ENCODE measurements around the gene SLC25A11. TPM values are rescaled to one million over a fixed set of nuclear protein-coding genes. Genes with fewer than 3 reads are reported as not detected.

The SLC25A11 gene
- total RNA-seq, 1 experiment from 2014 or later: 40.1 TPM

GRCh38 chr17:4939546-4939795 lies 375 bp downstream of the SLC25A11 start:
- Mint-ChIP-seq H3K27me3 (ENCODE audit: insufficient read depth, unreplicated experiment) (no peaks in the 10 kb centered on the region), H3K27ac (ENCODE audit: unreplicated experiment) (no peak overlapping the region), H3K36me3 (ENCODE audit: insufficient read depth, unreplicated experiment) (peaks cover 22% of the 10 kb centered on the region), H3K4me1 (ENCODE audit: low read depth, unreplicated experiment) (peaks cover 5% of the 10 kb centered on the region), H3K9me3 (ENCODE audit: unreplicated experiment) (no peaks in the 10 kb centered on the region), H3K4me3 (ENCODE audit: unreplicated experiment) (peak overlapping the region; percentile 87)
- no peaks in the 10 kb centered on the region for H3K4me1 ChIP-seq
- intact Hi-C loops (cut with micrococcal nuclease; ENCODE audit: unreplicated experiment): loop anchor here (1.0 kb wide), 1 partner anchor 30 kb away; no protein-coding TSS in a partner anchor
- no peaks in the 10 kb centered on the region for H3K36me3 ChIP-seq (ENCODE audit: control insufficient read depth, insufficient read depth, low read length)
- peak overlapping the region; percentile 73 for H3K4me3 ChIP-seq (ENCODE audit: low read depth, low read length)
- BruUV-seq (replicated peaks): no TSS peak
- no peak for DNase-seq
- ChIA-PET POLR2A (interaction anchor here (0.9 to 2.6 kb wide), 6 partner anchors 13 to 292 kb away, joined by 3 to 54 read pairs (median 7); partner anchors contain the start of genes ENO3, KIF1C and SPAG7), CTCF (interaction anchor here (0.8 to 2.2 kb wide), 3 partner anchors 28 to 43 kb away, joined by 3 to 19 read pairs (median 7); partner anchors contain the start of gene SPAG7)
- TF ChIP-seq, protein P1, sequence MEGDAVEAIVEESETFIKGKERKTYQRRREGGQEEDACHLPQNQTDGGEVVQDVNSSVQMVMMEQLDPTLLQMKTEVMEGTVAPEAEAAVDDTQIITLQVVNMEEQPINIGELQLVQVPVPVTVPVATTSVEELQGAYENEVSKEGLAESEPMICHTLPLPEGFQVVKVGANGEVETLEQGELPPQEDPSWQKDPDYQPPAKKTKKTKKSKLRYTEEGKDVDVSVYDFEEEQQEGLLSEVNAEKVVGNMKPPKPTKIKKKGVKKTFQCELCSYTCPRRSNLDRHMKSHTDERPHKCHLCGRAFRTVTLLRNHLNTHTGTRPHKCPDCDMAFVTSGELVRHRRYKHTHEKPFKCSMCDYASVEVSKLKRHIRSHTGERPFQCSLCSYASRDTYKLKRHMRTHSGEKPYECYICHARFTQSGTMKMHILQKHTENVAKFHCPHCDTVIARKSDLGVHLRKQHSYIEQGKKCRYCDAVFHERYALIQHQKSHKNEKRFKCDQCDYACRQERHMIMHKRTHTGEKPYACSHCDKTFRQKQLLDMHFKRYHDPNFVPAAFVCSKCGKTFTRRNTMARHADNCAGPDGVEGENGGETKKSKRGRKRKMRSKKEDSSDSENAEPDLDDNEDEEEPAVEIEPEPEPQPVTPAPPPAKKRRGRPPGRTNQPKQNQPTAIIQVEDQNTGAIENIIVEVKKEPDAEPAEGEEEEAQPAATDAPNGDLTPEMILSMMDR (IDR thresholded peaks at IDR 0.05; ENCODE audit: insufficient read depth in 1 of 2, low read depth in 1 of 2, low read length in 1 of 2, severe bottlenecking in 1 of 2, unreplicated experiment in 1 of 2): no peak
- no peaks in the 10 kb centered on the region for H3K27me3 ChIP-seq (replicated peaks; ENCODE audit: control insufficient read depth, insufficient read depth, low read length)
- H3K9me3 ChIP-seq: no peaks in the 10 kb centered on the region

- Mint-ChIP-seq H3K4me3 (ENCODE audit: unreplicated experiment) (peak overlapping the region; percentile 87), H3K27ac (ENCODE audit: unreplicated experiment) (no peak overlapping the region), H3K9me3 (ENCODE audit: unreplicated experiment) (no peaks in the 10 kb centered on the region), H3K36me3 (ENCODE audit: insufficient read depth, unreplicated experiment) (peaks cover 23% of the 10 kb centered on the region), H3K4me1 (ENCODE audit: low read depth, unreplicated experiment) (peaks cover 5% of the 10 kb centered on the region), H3K27me3 (ENCODE audit: insufficient read depth, unreplicated experiment) (no peaks in the 10 kb centered on the region)
- Histone ChIP-seq H3K4me3 (ENCODE audit: low read depth, low read length) (peak overlapping the region; percentile 73), H3K4me1 (no peaks in the 10 kb centered on the region), H3K27me3 (replicated peaks; ENCODE audit: control insufficient read depth, insufficient read depth, low read length) (no peaks in the 10 kb centered on the region), H3K36me3 (ENCODE audit: control insufficient read depth, insufficient read depth, low read length) (no peaks in the 10 kb centered on the region), H3K9me3 (no peaks in the 10 kb centered on the region)
- no peak for DNase-seq
- POLR2A ChIA-PET: interaction anchor here (1.6 to 2.6 kb wide), 3 partner anchors 13 to 30 kb away, joined by 10 to 54 read pairs (median 13); partner anchors contain the start of genes ENO3 and SPAG7
- CTCF ChIA-PET: interaction anchor here (1.6 to 2.2 kb wide), 2 partner anchors 29 to 30 kb away, joined by 7 to 19 read pairs; partner anchors contain the start of gene SPAG7
- intact Hi-C loops (cut with micrococcal nuclease; ENCODE audit: unreplicated experiment): loop anchor here (1.0 kb wide), 1 partner anchor 30 kb away; no protein-coding TSS in a partner anchor
- TF ChIP-seq, protein P1 (IDR thresholded peaks at IDR 0.05; ENCODE audit: insufficient read depth in 1 of 2, low read depth in 1 of 2, low read length in 1 of 2, severe bottlenecking in 1 of 2, unreplicated experiment in 1 of 2): no peak
- BruUV-seq (replicated peaks): TSS peak; percentile 20
These were observed 929 bp downstream of the SLC25A11 start for GRCh38 chr17:4938688-4939545.

- DNase-seq: no peak
- no peaks in the 10 kb centered on the region for H3K27me3 ChIP-seq (replicated peaks; ENCODE audit: control insufficient read depth, insufficient read depth, low read length)
- no peaks in the 10 kb centered on the region for H3K36me3 ChIP-seq (ENCODE audit: control insufficient read depth, insufficient read depth, low read length)
- H3K4me3 ChIP-seq (ENCODE audit: low read depth, low read length): no peak overlapping the region
- Mint-ChIP-seq H3K9me3 (ENCODE audit: unreplicated experiment) (no peaks in the 10 kb centered on the region), H3K36me3 (ENCODE audit: insufficient read depth, unreplicated experiment) (peaks cover 17% of the 10 kb centered on the region), H3K4me1 (ENCODE audit: low read depth, unreplicated experiment) (peaks cover 5% of the 10 kb centered on the region), H3K27ac (ENCODE audit: unreplicated experiment) (no peak overlapping the region), H3K4me3 (ENCODE audit: unreplicated experiment) (peak overlapping the region; percentile 87), H3K27me3 (ENCODE audit: insufficient read depth, unreplicated experiment) (no peaks in the 10 kb centered on the region)
- ChIA-PET CTCF (no interaction called here), POLR2A (no interaction called here)
- TF ChIP-seq, protein P1 (IDR thresholded peaks at IDR 0.05; ENCODE audit: insufficient read depth in 1 of 2, low read depth in 1 of 2, low read length in 1 of 2, severe bottlenecking in 1 of 2, unreplicated experiment in 1 of 2): no peak
- no peaks in the 10 kb centered on the region for H3K9me3 ChIP-seq
- no TSS peak for BruUV-seq (replicated peaks)
- intact Hi-C loops (cut with micrococcal nuclease; ENCODE audit: unreplicated experiment): no loop called here
- no peaks in the 10 kb centered on the region for H3K4me1 ChIP-seq
These were observed 1.8 kb downstream of the SLC25A11 start for GRCh38 chr17:4938069-4938491.
